ENCODE measurements around the gene MIEN1. TPM values are rescaled to one million over a fixed set of nuclear protein-coding genes. Genes with fewer than 3 reads are reported as not detected.

MIEN1 gene
- total RNA-seq, 1 experiment from 2014 or later, result 50.8 TPM

GRCh38 chr17:39703913-39704312 is 26.4 kb downstream of the MIEN1 start:
- H3K4me1 ChIP-seq (ENCODE audit: insufficient read depth, low read length), result peaks cover 16% of the 10 kb centered on the region
- TF ChIP-seq CTCF (conservative IDR thresholded peaks at IDR 0.05), result no peak

More at GRCh38 chr17:39703913-39704312, 26.4 kb downstream of the MIEN1 start:
- Histone ChIP-seq H4K20me1 (ENCODE audit: control insufficient read depth, insufficient read depth, insufficient read length) (no peaks in the 10 kb centered on the region), H3K9me3 (ENCODE audit: control insufficient read depth, low read depth, low read length) (no peaks in the 10 kb centered on the region), H3K79me1 (ENCODE audit: insufficient read depth, low read depth, low read length, poor library complexity, severe bottlenecking) (no peaks in the 10 kb centered on the region), H2AK5ac (ENCODE audit: insufficient read length, low read length) (no peak overlapping the region), H2BK15ac (ENCODE audit: low read depth, low read length) (no peak overlapping the region), H3K27me3 (ENCODE audit: insufficient read depth, low read length) (no peaks in the 10 kb centered on the region), H3K4ac (ENCODE audit: low read depth, low read length) (no peak overlapping the region), H4K8ac (replicated peaks; ENCODE audit: insufficient read length, low read depth, low read length) (no peak overlapping the region), H3K9ac (ENCODE audit: extremely low read depth, insufficient read length, low read length) (no peak overlapping the region), H2AFZ (ENCODE audit: low read length) (no peak overlapping the region), H3K23ac (ENCODE audit: insufficient read length, low read depth, low read length) (no peak overlapping the region), H3K14ac (ENCODE audit: insufficient read depth, low read length) (no peak overlapping the region), H2BK120ac (ENCODE audit: low read depth, low read length, poor library complexity, severe bottlenecking) (no peak overlapping the region), H3K79me2 (ENCODE audit: insufficient read depth, low read length) (peaks cover 51% of the 10 kb centered on the region), H3K23me2 (ENCODE audit: insufficient read length, low read depth, low read length, poor library complexity, severe bottlenecking) (peaks cover 8% of the 10 kb centered on the region), H2BK12ac (ENCODE audit: insufficient read length, low read depth, low read length) (no peak overlapping the region), H3T11ph (ENCODE audit: low read length) (no peak overlapping the region), H3K56ac (ENCODE audit: insufficient read length, low read depth, low read length) (no peak overlapping the region), H3K4me2 (ENCODE audit: insufficient read depth, insufficient read length, low read length) (no peak overlapping the region), H3K18ac (ENCODE audit: insufficient read length, low read depth, low read length) (no peak overlapping the region), H4K5ac (ENCODE audit: insufficient read length, low read depth, low read length) (no peak overlapping the region), H3K27ac (ENCODE audit: insufficient read length, low read depth, low read length) (no peak overlapping the region), H2BK20ac (ENCODE audit: low read depth, low read length, poor library complexity, severe bottlenecking) (no peak overlapping the region), H2BK5ac (ENCODE audit: insufficient read length, low read length) (no peak overlapping the region), H4K91ac (ENCODE audit: insufficient read length, low read depth, low read length) (no peak overlapping the region)
- H3K27ac Mint-ChIP-seq, result peak overlapping the region in 2 of 3 experiments; percentile 6 to 90; a peak in 3 of 7 replicates
- peaks cover 52 to 63% of the 10 kb centered on the region in 2 experiments for H3K4me1 Mint-ChIP-seq
- no peaks in the 10 kb centered on the region; the same call in 1 of the 2 replicates for H3K27me3 Mint-ChIP-seq (ENCODE audit: low read depth)
- peak overlapping the region in 1 of 2 experiments; percentile 65; a peak in 3 of 5 replicates for H3K4me3 Mint-ChIP-seq
- WGBS (ENCODE audit: extremely low coverage, insufficient read length, low lambda C conversion rate), result no CpG with 5 or more reads among the region's 5 CpGs
- no peak for DNase-seq
- H3K36me3 Mint-ChIP-seq (ENCODE audit: insufficient read depth in 1 of 3, low read depth in 3 of 3), result peaks cover 32 to 56% (median 42%) of the 10 kb centered on the region in 3 experiments
- H3K9me3 Mint-ChIP-seq, result no peaks in the 10 kb centered on the region

All from H9 (cell line).